ENCODE data around the gene TMEM30B.

The TMEM30B gene

GRCh38 chr14:61229981-61230380, 51.2 kb downstream of the TMEM30B start:
- no peak for DNase-seq

- DNase-seq = no peak
Observed at GRCh38 chr14:61229475-61229888, 51.7 kb downstream of the TMEM30B start.

- no peak for DNase-seq
Observed at GRCh38 chr14:61227884-61228591, 53.1 kb downstream of the TMEM30B start.
